Small intestine (tissue), 7 donors: Measurements from ENCODE around the gene RNASE13. TPM values are rescaled to one million over a fixed set of nuclear protein-coding genes. Genes with fewer than 3 reads are reported as not detected.
A peak's percentile ranks its signal among the peaks of the same experiment; 100 is the strongest.

ENCODE experiments used
- DNase-seq, 2 donors: peaks; one replicate each; pipeline versions ENCODE4 v3.0.0 to v3.0.0-alpha.2; 2013
- FAIRE-seq: peaks from 2 replicates; lab custom pipeline; 2012; peaks lifted over from hg19 to GRCh38; lab: Jason Lieb, UNC
- H3K27ac ChIP-seq, 3 donors: one replicate each; pipeline ENCODE4 v1.5.1; 2013; ENCODE audit warnings: low read length in 2 of 3, mild to moderate bottlenecking in 2 of 3, control low read depth in 1 of 3, inconsistent platforms in 1 of 3, low read depth in 1 of 3, moderate library complexity in 1 of 3
- H3K27me3 ChIP-seq, 3 donors: one replicate each; pipeline ENCODE4 v1.6.1; 2013; ENCODE audit warnings: low read length in 3 of 3, inconsistent platforms in 1 of 3; ENCODE audit not compliant: control insufficient read depth in 3 of 3, insufficient read depth in 3 of 3
- H3K36me3 ChIP-seq, 3 donors: one replicate each; pipeline ENCODE4 v1.6.1; 2013; ENCODE audit warnings: low read length in 3 of 3, inconsistent platforms in 1 of 3, low read depth in 1 of 3, mild to moderate bottlenecking in 1 of 3, moderate library complexity in 1 of 3; ENCODE audit not compliant: control insufficient read depth in 3 of 3, insufficient read depth in 2 of 3
- H3K4me1 ChIP-seq, 3 donors: one replicate each; pipeline ENCODE4 v1.6.1; 2013; ENCODE audit warnings: low read length in 2 of 3, inconsistent platforms in 1 of 3, low read depth in 1 of 3, mild to moderate bottlenecking in 1 of 3, moderate library complexity in 1 of 3; ENCODE audit not compliant: control insufficient read depth in 3 of 3, insufficient read depth in 2 of 3
- H3K4me3 ChIP-seq, 3 donors: one replicate each; pipeline ENCODE4 v1.5.1; 2013; ENCODE audit warnings: low read length in 3 of 3, control low read depth in 1 of 3, inconsistent platforms in 1 of 3, low read depth in 1 of 3, mild to moderate bottlenecking in 1 of 3, moderate library complexity in 1 of 3
- H3K9me3 ChIP-seq, 2 donors: one replicate each; pipeline ENCODE4 v1.6.1; 2013; ENCODE audit warnings: low read depth in 1 of 2, low read length in 1 of 2; ENCODE audit not compliant: control insufficient read depth in 2 of 2, insufficient read depth in 1 of 2
- WGBS, 3 donors: extraction: QIAGEN DNeasy Blood & Tissue Kit; methylation state at CpG; one replicate each; pipeline ENCODE4 v1.1.7; 2013; 5-methylcytosine and 5-hydroxymethylcytosine counted together
- polyA plus RNA-seq, 4 donors: library from polyadenylated mRNA; stranded (reverse) in 3 of 4; unstranded in 1 of 4; fragments of 200-250 nt in 3 of 4; fragments of 120-200 nt in 1 of 4; gene quantifications; one replicate each; pipeline versions ENCODE4 v1.2.1 to v1.2.3, GENCODE V29; 2013
- donor health status: healthy with polysubstance abuse.
- donor health status: control.
- donor health status: control.
- donor health status: Bipolar disorder and iron deficiency.
- donor health status: healthy.

Gene RNASE13
- polyA plus RNA-seq, 4 donors: 0.04 TPM; not detected in 3

DNA sequence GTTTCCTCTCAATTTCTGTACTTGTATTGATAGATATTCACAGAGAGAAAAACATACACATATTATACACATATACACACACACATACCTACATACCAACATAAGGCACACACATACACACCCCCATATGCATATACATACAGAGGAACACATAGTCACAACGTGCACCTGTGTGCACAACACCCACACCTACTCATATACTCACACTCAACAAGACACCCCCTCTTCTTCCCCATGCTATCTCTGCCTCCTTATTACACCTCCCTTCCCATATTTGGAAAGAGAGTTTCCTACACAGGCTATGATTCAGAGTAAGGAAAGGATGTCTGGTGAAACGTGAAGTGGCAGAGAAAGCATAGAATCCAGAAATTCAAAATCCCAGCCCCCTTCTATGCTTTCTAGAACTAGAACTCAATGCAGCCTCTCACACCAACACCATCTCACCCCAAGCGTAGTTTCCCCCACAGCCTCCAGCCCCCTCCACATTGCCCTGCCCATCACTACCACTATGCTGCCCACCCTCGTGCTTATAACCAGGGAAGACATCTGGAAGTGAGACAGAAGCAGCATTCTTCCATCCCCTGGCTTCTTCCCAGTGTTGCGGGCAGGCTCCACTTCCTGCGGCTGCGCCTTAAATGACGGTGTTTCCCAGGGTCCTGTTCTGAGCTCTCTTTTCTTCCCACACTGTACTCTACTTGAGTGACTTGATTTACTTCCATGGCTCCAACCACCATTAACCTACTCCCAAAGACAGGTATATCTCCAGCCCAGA lies 25.4 kb upstream of the RNASE13 start:
- Histone ChIP-seq H3K9me3 (no peaks in the 10 kb centered on the region), H3K27me3 (no peaks in the 10 kb centered on the region), H3K27ac (no peak overlapping the region), H3K4me1 (peaks cover 0 to 10% (median 0%) of the 10 kb centered on the region in 3 donors), H3K36me3 (no peaks in the 10 kb centered on the region), H3K4me3 (no peak overlapping the region)
- no peak for DNase-seq
- 68 to 77% (median 76%) methylated on average over 8 of the region's 8 CpGs for WGBS, 3 donors
- FAIRE-seq: no peak

GRCh38 chr14:21058903-21059302 lies 24.3 kb upstream of the RNASE13 start:
- Histone ChIP-seq H3K4me1 (peaks cover 0 to 13% (median 0%) of the 10 kb centered on the region in 3 donors), H3K27me3 (no peaks in the 10 kb centered on the region), H3K27ac (no peak overlapping the region), H3K9me3 (no peaks in the 10 kb centered on the region), H3K4me3 (no peak overlapping the region), H3K36me3 (no peaks in the 10 kb centered on the region)
- WGBS, 3 donors: 91 to 96% (median 92%) methylated on average over 5 of the region's 5 CpGs
- FAIRE-seq: no peak
- DNase-seq: no peak

GRCh38 chr14:21057803-21058675 lies 23.4 kb upstream of the RNASE13 start, which contains the start of gene RNASE8:
RNASE8 (plus strand) TSS chr14:21057822; CDS start chr14:21057893, 71 bp downstream.
- Histone ChIP-seq H3K27ac (peak within 1 kb of the TSS in 1 of 3 donors; percentile 60), H3K4me1 (peaks cover 0 to 18% (median 0%) of the 10 kb centered on the region in 3 donors), H3K4me3 (no peak within 1 kb of the TSS), H3K36me3 (no peaks in the 10 kb centered on the region), H3K9me3 (no peaks in the 10 kb centered on the region), H3K27me3 (no peaks in the 10 kb centered on the region)
- DNase-seq: no peak
- 72 to 87% (median 75%) methylated on average over 8 of the region's 8 CpGs for WGBS, 3 donors
- no peak for FAIRE-seq

GRCh38 chr14:21056520-21057163 lies 22.0 kb upstream of the RNASE13 start:
- Histone ChIP-seq H3K4me1 (peaks cover 0 to 15% (median 0%) of the 10 kb centered on the region in 3 donors), H3K27ac (peak overlapping the region in 1 of 3 donors; percentile 60), H3K27me3 (no peaks in the 10 kb centered on the region), H3K9me3 (no peaks in the 10 kb centered on the region), H3K36me3 (no peaks in the 10 kb centered on the region), H3K4me3 (no peak overlapping the region)
- 57 to 70% (median 70%) methylated on average over 10 of the region's 10 CpGs for WGBS, 3 donors
- FAIRE-seq (no peak), DNase-seq (peak in 1 of 2 donors; percentile 80)

DNA sequence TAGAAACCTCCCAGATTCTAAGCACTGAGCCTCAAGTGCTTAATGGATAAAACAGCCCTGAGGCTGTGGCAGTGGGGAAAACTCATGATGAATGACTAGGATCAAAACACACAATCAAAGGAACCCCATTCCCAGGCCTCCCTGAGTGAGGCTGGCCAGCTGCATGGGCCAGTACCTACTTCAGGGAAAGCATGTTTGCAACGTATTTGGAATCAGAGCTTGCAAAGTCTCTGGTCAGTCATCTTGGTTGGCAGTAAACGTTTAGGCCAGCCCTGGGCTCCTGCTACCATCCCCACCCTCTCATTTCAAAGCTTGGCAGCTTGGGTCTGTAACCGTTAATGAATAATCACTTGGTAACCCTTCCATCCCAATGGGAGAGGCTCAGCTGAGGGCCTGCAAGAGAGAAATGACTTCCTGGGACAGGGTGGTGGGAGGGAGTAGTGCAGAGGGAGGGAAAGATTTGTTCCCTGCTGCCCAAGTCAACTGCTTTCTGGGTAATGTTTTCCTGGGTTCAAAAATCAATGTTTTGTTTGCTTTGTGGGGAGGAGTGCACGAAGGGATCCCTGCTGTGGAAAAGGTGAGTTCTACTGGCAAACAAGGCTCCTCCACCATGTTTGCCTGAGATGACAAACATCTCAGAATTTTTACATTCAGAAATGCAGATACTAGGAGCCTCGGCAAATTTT lies 21.0 kb upstream of the RNASE13 start:
- peak; percentile 43 to 73 for DNase-seq
- Histone ChIP-seq H3K4me1 (peaks cover 0 to 15% (median 0%) of the 10 kb centered on the region in 3 donors), H3K36me3 (no peaks in the 10 kb centered on the region), H3K9me3 (no peaks in the 10 kb centered on the region), H3K4me3 (no peak overlapping the region), H3K27me3 (no peaks in the 10 kb centered on the region), H3K27ac (peak overlapping the region in 2 of 3 donors; percentile 35)
- no peak for FAIRE-seq
- WGBS, 3 donors: 9 to 51% (median 29%) methylated on average over 5 of the region's 5 CpGs

GRCh38 chr14:21054768-21055145 lies 20.1 kb upstream of the RNASE13 start:
- peaks cover 0 to 15% (median 0%) of the 10 kb centered on the region in 3 donors for H3K4me1 ChIP-seq
- no peak for FAIRE-seq
- 28 to 54% (median 41%) methylated on average over 4 of the region's 4 CpGs for WGBS, 3 donors

DNA sequence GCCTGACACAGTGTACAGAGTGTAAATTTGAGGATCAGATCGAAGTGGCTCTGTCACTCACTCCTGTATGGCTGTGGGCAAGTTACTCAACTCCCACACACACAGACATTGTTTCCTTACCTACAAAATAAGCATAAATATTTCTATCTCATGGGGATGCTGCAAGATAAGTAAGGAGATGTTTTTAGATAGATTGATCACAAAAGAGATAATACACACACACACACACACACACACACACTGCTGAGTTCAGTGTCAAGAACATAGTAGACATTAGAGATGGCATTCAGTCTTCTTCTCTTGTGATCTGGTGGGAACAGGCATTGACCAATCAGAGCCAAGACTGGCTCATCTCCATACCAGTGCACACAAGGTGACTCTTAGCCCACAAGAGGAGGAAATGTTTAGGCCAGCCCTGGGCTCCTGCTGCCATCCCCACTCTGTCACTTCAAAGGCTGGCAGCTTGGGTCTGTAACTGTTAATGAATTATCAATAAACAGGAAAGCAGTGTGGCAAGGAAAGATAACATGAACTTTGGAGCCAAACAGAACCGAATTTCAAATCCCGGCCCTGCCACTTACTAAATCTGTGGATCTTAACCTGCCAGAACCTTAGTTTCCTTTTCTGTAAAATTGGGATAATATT lies 19.6 kb upstream of the RNASE13 start:
- peaks cover 0 to 15% (median 0%) of the 10 kb centered on the region in 3 donors for H3K4me1 ChIP-seq
- H3K27ac ChIP-seq: peak overlapping the region in 1 of 3 donors; percentile 34
- DNase-seq: peak; percentile 54 to 68
- WGBS, 3 donors: 19 to 60% (median 32%) methylated on average over 3 of the region's 3 CpGs
- no peak for FAIRE-seq
- H3K4me3 ChIP-seq: no peak overlapping the region
- no peaks in the 10 kb centered on the region for H3K36me3 ChIP-seq
- H3K27me3 ChIP-seq: no peaks in the 10 kb centered on the region
- H3K9me3 ChIP-seq: no peaks in the 10 kb centered on the region

More at GRCh38 chr14:21054768-21055145, 20.1 kb upstream of the RNASE13 start:
- Histone ChIP-seq H3K27me3 (no peaks in the 10 kb centered on the region), H3K27ac (peak overlapping the region in 1 of 3 donors; percentile 26), H3K9me3 (no peaks in the 10 kb centered on the region), H3K36me3 (no peaks in the 10 kb centered on the region), H3K4me3 (no peak overlapping the region)
- no peak for DNase-seq
